H1 (cell line): Measurements from ENCODE around the gene MAPT. TPM values are rescaled to one million over a fixed set of nuclear protein-coding genes. Genes with fewer than 3 reads are reported as not detected.

ENCODE experiments used
- CTCF ChIA-PET: fragments of 300-600 bp; sonication (Branson Sonifier 250); formaldehyde crosslinking; loops from one replicate; lab custom pipeline; 2021; ENCODE audit not compliant: partially characterized antibody; lab: Charles Lee
- POLR2A ChIA-PET: fragments of 300-600 bp; sonication (Branson Sonifier 250); formaldehyde crosslinking; loops from one replicate; lab custom pipeline; 2021; ENCODE audit warnings: inconsistent platforms; ENCODE audit not compliant: partially characterized antibody; lab: Charles Lee
- DNase-seq, 2 experiments: peaks; one replicate each; pipeline versions ENCODE4 v3.0.0 to v3.0.0-alpha.2; 2010 to 2022; ENCODE audit warnings: low spot score in 2 of 2, low read depth in 1 of 2, mixed read lengths in 1 of 2
- FAIRE-seq: peaks from 2 replicates; lab custom pipeline; 2011; peaks lifted over from hg19 to GRCh38; lab: Jason Lieb, UNC
- H2AFZ ChIP-seq: 2 replicates; pipeline ENCODE4 v1.8.1; 2012; ENCODE audit warnings: low read length, inconsistent platforms
- H2AK5ac ChIP-seq: 2 replicates; pipeline ENCODE4 v1.6.1; 2013; ENCODE audit warnings: low read depth, low read length
- H2BK120ac ChIP-seq: replicated peaks from 2 replicates; pipeline ENCODE3; 2013; ENCODE audit warnings: low read depth, low read length, inconsistent platforms
- H2BK12ac ChIP-seq: 2 replicates; pipeline ENCODE4 v1.6.1; 2013; ENCODE audit warnings: low read depth, low read length
- H2BK15ac ChIP-seq: 2 replicates; pipeline ENCODE4 v1.6.1; 2013; ENCODE audit warnings: low read length
- H2BK20ac ChIP-seq: 2 replicates; pipeline ENCODE4 v1.6.1; 2013; ENCODE audit warnings: low read length
- H2BK5ac ChIP-seq: 2 replicates; pipeline ENCODE4 v1.6.1; 2013; ENCODE audit warnings: low read depth, low read length
- H3K14ac ChIP-seq: 2 replicates; pipeline ENCODE4 v1.6.1; 2013; ENCODE audit warnings: inconsistent platforms; ENCODE audit not compliant: insufficient read length
- H3K18ac ChIP-seq: 2 replicates; pipeline ENCODE4 v1.6.1; 2013; ENCODE audit warnings: low read length; ENCODE audit errors: extremely low read depth
- H3K23ac ChIP-seq: 2 replicates; pipeline ENCODE4 v1.6.1; 2013; ENCODE audit warnings: inconsistent platforms; ENCODE audit not compliant: insufficient read length
- H3K23me2 ChIP-seq: 2 replicates; pipeline ENCODE4 v1.6.1; 2013; ENCODE audit warnings: low read depth, low read length
- H3K27ac ChIP-seq: 2 replicates; pipeline ENCODE4 v1.6.1; 2011; ENCODE audit warnings: low read depth, low read length, inconsistent platforms
- H3K27me3 ChIP-seq, 4 experiments: replicated peaks in 1 of 4; 1 replicate in 1 of 4; 2 replicates in 3 of 4; pipeline versions ENCODE4 v1.6.1 to v1.8.1; 2011 to 2013; ENCODE audit warnings: low read length in 3 of 4, mild to moderate bottlenecking in 3 of 4, inconsistent platforms in 2 of 4, mixed read lengths in 2 of 4, moderate library complexity in 1 of 4; ENCODE audit not compliant: control insufficient read depth in 3 of 4, insufficient read depth in 3 of 4; ENCODE audit errors: extremely low read depth in 1 of 4
- H3K36me3 ChIP-seq, 4 experiments: 2 replicates each; pipeline versions ENCODE4 v1.6.1 to v1.8.1; 2011 to 2013; ENCODE audit warnings: mild to moderate bottlenecking in 4 of 4, low read length in 3 of 4, moderate library complexity in 2 of 4, control low read depth in 1 of 4, inconsistent platforms in 1 of 4; ENCODE audit not compliant: insufficient read depth in 4 of 4, control insufficient read depth in 2 of 4
- H3K4ac ChIP-seq: replicated peaks from 2 replicates; pipeline ENCODE3; 2013; ENCODE audit warnings: low read length, low read depth, mixed read lengths, inconsistent platforms; ENCODE audit not compliant: insufficient read length
- H3K4me1 ChIP-seq, 4 experiments: replicated peaks in 1 of 4; 1 replicate in 1 of 4; 2 replicates in 3 of 4; pipeline versions ENCODE4 v1.6.1 to v1.8.1; 2011 to 2013; ENCODE audit warnings: low read length in 3 of 4, inconsistent platforms in 2 of 4, mixed read lengths in 1 of 4; ENCODE audit not compliant: insufficient read depth in 4 of 4, control insufficient read depth in 3 of 4
- H3K4me2 ChIP-seq, 2 experiments: 2 replicates each; pipeline versions ENCODE4 v1.6.1 to v1.8.1; 2011 to 2013; ENCODE audit warnings: low read depth in 2 of 2, low read length in 2 of 2, control low read depth in 1 of 2, inconsistent platforms in 1 of 2, mild to moderate bottlenecking in 1 of 2; ENCODE audit not compliant: insufficient read depth in 1 of 2
- H3K4me3 ChIP-seq, 4 experiments: fragments of 200-600, 300-600 bp in 1 of 4; sonication (generic), shearing (Covaris generic), sonication (Bioruptor Twin) in 1 of 4; 2 replicates each; pipeline versions ENCODE4 v1.5.1 to v1.8.1; 2011 to 2016; ENCODE audit warnings: low read length in 4 of 4, low read depth in 3 of 4, control low read depth in 2 of 4, inconsistent platforms in 2 of 4, mild to moderate bottlenecking in 2 of 4, mixed read lengths in 1 of 4, moderate library complexity in 1 of 4; ENCODE audit not compliant: insufficient read depth in 2 of 4; ENCODE audit errors: extremely low read depth in 1 of 4
- H3K56ac ChIP-seq: replicated peaks from 2 replicates; pipeline ENCODE3; 2013; ENCODE audit warnings: low read depth, mild to moderate bottlenecking, mixed read lengths, low read length, inconsistent platforms; ENCODE audit not compliant: insufficient read length
- H3K79me1 ChIP-seq: 2 replicates; pipeline ENCODE4 v1.6.1; 2013; ENCODE audit warnings: low read depth, low read length, control low read depth
- H3K79me2 ChIP-seq, 2 experiments: 2 replicates each; pipeline versions ENCODE4 v1.6.1 to v1.8.1; 2012 to 2013; ENCODE audit warnings: low read length in 2 of 2, mild to moderate bottlenecking in 2 of 2, inconsistent platforms in 1 of 2; ENCODE audit not compliant: insufficient read depth in 2 of 2, control insufficient read depth in 1 of 2
- H3K9ac ChIP-seq, 4 experiments: replicated peaks in 1 of 4; 1 replicate in 1 of 4; 2 replicates in 3 of 4; pipeline versions ENCODE4 v1.6.1 to v1.8.1; 2011 to 2013; ENCODE audit warnings: low read depth in 3 of 4, low read length in 3 of 4, control low read depth in 2 of 4, mild to moderate bottlenecking in 2 of 4, moderate library complexity in 2 of 4, inconsistent platforms in 1 of 4; ENCODE audit errors: extremely low read depth in 1 of 4
- H3K9me3 ChIP-seq, 2 experiments: 2 replicates each; pipeline versions ENCODE4 v1.6.1 to v1.8.1; 2012 to 2013; ENCODE audit warnings: mild to moderate bottlenecking in 2 of 2, moderate library complexity in 2 of 2, control low read depth in 1 of 2, inconsistent platforms in 1 of 2, low read depth in 1 of 2, low read length in 1 of 2, mixed read lengths in 1 of 2; ENCODE audit not compliant: insufficient read depth in 2 of 2
- H4K20me1 ChIP-seq, 2 experiments: replicated peaks in 1 of 2; 2 replicates each; pipeline versions ENCODE3 to v1.8.1; 2011 to 2013; ENCODE audit warnings: inconsistent platforms in 2 of 2, low read length in 2 of 2, mild to moderate bottlenecking in 1 of 2; ENCODE audit not compliant: insufficient read depth in 2 of 2, control insufficient read depth in 1 of 2
- H4K5ac ChIP-seq: 2 replicates; pipeline ENCODE4 v1.6.1; 2013; ENCODE audit warnings: low read length, low read depth, mixed read lengths, inconsistent platforms; ENCODE audit not compliant: insufficient read length
- H4K8ac ChIP-seq: 2 replicates; pipeline ENCODE4 v1.8.0; 2013; ENCODE audit warnings: mild to moderate bottlenecking, moderate library complexity, low read length, inconsistent platforms; ENCODE audit not compliant: insufficient read depth; ENCODE audit errors: extremely low read depth
- H4K91ac ChIP-seq: replicated peaks from 2 replicates; pipeline ENCODE3; 2013; ENCODE audit warnings: low read length, mixed read lengths, inconsistent platforms; ENCODE audit not compliant: insufficient read length
- CBX8 ChIP-seq: fragments of 300-800, 300-1000 bp; sonication (generic); IDR thresholded peaks from 2 replicates; pipeline ENCODE4 v1.7.1; 2016; ENCODE audit warnings: low read depth, low read length, borderline replicate concordance
- CEBPB ChIP-seq: IDR thresholded peaks from 2 replicates; pipeline ENCODE4 v1.6.1; 2012; ENCODE audit warnings: low read depth, low read length
- CREB1 ChIP-seq: IDR thresholded peaks from 2 replicates; pipeline ENCODE4 v1.6.1; 2012; ENCODE audit warnings: inconsistent platforms
- E2F6 ChIP-seq: IDR thresholded peaks from 2 replicates; pipeline ENCODE4 v1.6.1; 2012; ENCODE audit warnings: inconsistent platforms
- FOSL1 ChIP-seq: IDR thresholded peaks from 2 replicates; pipeline ENCODE4 v1.6.1; 2011; ENCODE audit warnings: mild to moderate bottlenecking, low read depth, low read length, moderate library complexity; ENCODE audit not compliant: insufficient read depth
- HDAC2 ChIP-seq, 2 experiments: fragments of 300-600 bp in 1 of 2; sonication (generic) in 1 of 2; IDR thresholded peaks; 2 replicates each; pipeline ENCODE4 v1.6.1; 2011 to 2012; ENCODE audit warnings: low read depth in 2 of 2, low read length in 2 of 2, mild to moderate bottlenecking in 2 of 2, moderate library complexity in 2 of 2, borderline replicate concordance in 1 of 2, inconsistent platforms in 1 of 2
- JUND ChIP-seq: IDR thresholded peaks from 2 replicates; pipeline ENCODE4 v1.6.1; 2011; ENCODE audit warnings: mild to moderate bottlenecking, improper control_type of control experiment, low read length
- RNF2 ChIP-seq: fragments of 200-900, 300-1000 bp; sonication (generic); IDR thresholded peaks from 2 replicates; pipeline ENCODE4 v1.7.1; 2016; ENCODE audit warnings: borderline replicate concordance, low read depth, mild to moderate bottlenecking, antibody characterized with exemption, low read length; ENCODE audit not compliant: poor library complexity, severe bottlenecking; ENCODE audit errors: missing control alignments
- SAP30 ChIP-seq: fragments of 300-600 bp; sonication (generic); IDR thresholded peaks from 2 replicates; pipeline ENCODE4 v1.7.1; 2012; ENCODE audit warnings: low read length, moderate library complexity, mild to moderate bottlenecking, inconsistent platforms; ENCODE audit not compliant: insufficient read depth, insufficient replicate concordance
- SIRT6 ChIP-seq: IDR thresholded peaks from one replicate; pipeline ENCODE4 v1.7.1; 2012; ENCODE audit warnings: low read length, inconsistent platforms
- SP1 ChIP-seq: IDR thresholded peaks from 2 replicates; pipeline ENCODE4 v1.6.1; 2011; ENCODE audit warnings: low read depth, low read length
- TCF12 ChIP-seq: IDR thresholded peaks from 2 replicates; pipeline ENCODE4 v1.6.1; 2011; ENCODE audit warnings: low read depth, mild to moderate bottlenecking, low read length
- WGBS, 2 experiments: shearing (Covaris generic) in 1 of 2; methylation state at CpG; one replicate each; pipeline versions ENCODE4 v1.1.6 to v1.1.7; 2013 to 2015; ENCODE audit warnings: low lambda C conversion rate in 2 of 2, mixed read lengths in 2 of 2, inconsistent platforms in 1 of 2, low coverage in 1 of 2, missing lambda C conversion rate in 1 of 2; ENCODE audit not compliant: insufficient replicate concordance in 2 of 2, insufficient coverage in 1 of 2, insufficient read length in 1 of 2; ENCODE audit errors: extremely low coverage in 1 of 2, missing lambda C conversion rate in 1 of 2; 5-methylcytosine and 5-hydroxymethylcytosine counted together
- polyA plus RNA-seq, 7 experiments: library from polyadenylated mRNA; depleted of rRNA in 3 of 7; stranded (reverse) in 5 of 7; unstranded in 2 of 7; fragments of >200 nt in 5 of 7; fragments of 200-250 nt in 2 of 7; gene quantifications; 1 replicate in 5 of 7; 2 replicates in 1 of 7; 4 replicates in 1 of 7; pipeline versions ENCODE4 v1.2.1 to v1.2.3, GENCODE V29; 2011 to 2013; ENCODE audit warnings: missing spikeins in 2 of 7, mixed read lengths in 2 of 7
- total RNA-seq: library from RNA; stranded (reverse); fragmentation: NEBNext Ultra II Directional; extraction: Animal tissue kit (Norgen Biotek cat#: 25700); gene quantifications from 2 replicates; pipeline ENCODE4 v1.2.1, GENCODE V29; 2021
- TF ChIP-seq, protein P1 (sequence below): IDR thresholded peaks from 2 replicates; pipeline ENCODE4 v1.6.1; 2011; ENCODE audit warnings: low read length, improper control_type of control experiment

MAPT gene
- total and polyA plus RNA-seq, 2 of the 8 experiments (the other 6 are each of a cell fraction or from before 2014, with no cell fraction given) = 0.54 to 1.7 TPM

DNA sequence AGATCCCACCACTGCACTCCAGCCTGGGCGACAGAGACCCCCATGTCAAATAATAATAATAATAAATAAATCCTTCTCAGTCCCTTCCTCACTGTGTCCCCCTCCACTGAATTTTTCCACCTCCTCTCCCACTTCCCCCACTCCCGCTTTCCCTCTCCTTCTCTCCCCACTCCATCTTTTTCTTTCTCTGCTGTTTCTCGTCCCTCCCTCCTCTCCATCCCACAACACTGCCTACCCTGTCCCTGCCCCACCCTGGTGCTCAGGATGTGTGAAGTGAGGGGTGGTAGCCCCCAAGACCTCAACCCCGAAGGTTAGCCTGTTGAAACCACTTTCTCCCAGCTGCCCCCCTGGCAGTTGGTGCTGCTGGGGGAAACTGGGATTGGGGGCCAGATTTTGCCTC, 70.3 kb downstream of the MAPT start:
- Histone ChIP-seq H3K79me1 (no peaks in the 10 kb centered on the region), H3K79me2 (no peaks in the 10 kb centered on the region), H3K14ac (no peak overlapping the region), H3K9me3 (no peaks in the 10 kb centered on the region), H3K4ac (no peak overlapping the region), H2BK120ac (no peak overlapping the region), H4K5ac (no peak overlapping the region), H2BK5ac (no peak overlapping the region), H2BK12ac (no peak overlapping the region), H3K18ac (no peak overlapping the region), H3K4me2 (no peak overlapping the region), H3K4me1 (no peaks in the 10 kb centered on the region), H3K4me3 (no peak overlapping the region), H2BK15ac (no peak overlapping the region), H4K91ac (no peak overlapping the region), H3K23ac (no peak overlapping the region), H2BK20ac (no peak overlapping the region), H3K27ac (no peak overlapping the region), H3K9ac (no peak overlapping the region), H4K20me1 (no peaks in the 10 kb centered on the region), H3K23me2 (peaks cover 5% of the 10 kb centered on the region; the same call in 1 of the 2 replicates), H3K36me3 (no peaks in the 10 kb centered on the region), H3K56ac (no peak overlapping the region), H2AFZ (no peak overlapping the region), H4K8ac (no peak overlapping the region), H3K27me3 (peaks cover 0 to 2% (median 0%) of the 10 kb centered on the region in 4 experiments; a peak in 1 of 7 replicates), H2AK5ac (no peak overlapping the region)
- DNase-seq (no peak), FAIRE-seq (no peak)
- 88 to 100% methylated on average over 1 to 4 of the region's 4 CpGs for WGBS, 2 experiments
- ChIA-PET CTCF (interaction anchor here (1.0 kb wide), 1 partner anchor 243 kb away, joined by 5 read pairs; no protein-coding TSS in a partner anchor), POLR2A (no interaction called here)
- TF ChIP-seq FOSL1 (no peak), CREB1 (no peak), CEBPB (no peak), TCF12 (no peak), RNF2 (no peak), CBX8 (no peak), JUND (no peak), E2F6 (no peak), SAP30 (no peak), HDAC2 (IDR thresholded peaks at IDR 0.05; ENCODE audit: borderline replicate concordance in 1 of 2, low read depth in 2 of 2, low read length in 2 of 2) (no peak), SP1 (no peak), SIRT6 (no peak)
- TF ChIP-seq, protein P1, sequence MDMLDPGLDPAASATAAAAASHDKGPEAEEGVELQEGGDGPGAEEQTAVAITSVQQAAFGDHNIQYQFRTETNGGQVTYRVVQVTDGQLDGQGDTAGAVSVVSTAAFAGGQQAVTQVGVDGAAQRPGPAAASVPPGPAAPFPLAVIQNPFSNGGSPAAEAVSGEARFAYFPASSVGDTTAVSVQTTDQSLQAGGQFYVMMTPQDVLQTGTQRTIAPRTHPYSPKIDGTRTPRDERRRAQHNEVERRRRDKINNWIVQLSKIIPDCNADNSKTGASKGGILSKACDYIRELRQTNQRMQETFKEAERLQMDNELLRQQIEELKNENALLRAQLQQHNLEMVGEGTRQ = no peak
